DND-41 (cell line): Measurements from ENCODE around the gene RHOD.

Experiments
- ATAC-seq: fragments of 200-7000 bp; cut with Tn5 transposase; 3 replicates; pipeline ENCODE4 v1.9.1; 2021; ENCODE audit warnings: low read depth; ENCODE audit not compliant: insufficient read depth
- DNase-seq: peaks from one replicate; pipeline ENCODE4 v3.0.0-alpha.2; 2020
- H2AFZ ChIP-seq: 2 replicates; pipeline ENCODE4 v1.6.0; 2012; ENCODE audit warnings: low read depth, low read length
- H3K27ac ChIP-seq: 2 replicates; pipeline ENCODE4 v1.5.1; 2012; ENCODE audit warnings: low read length, inconsistent platforms
- H3K27me3 ChIP-seq: fragments of 200-600 bp; sonication (generic); 2 replicates; pipeline ENCODE4 v1.6.0; 2012; ENCODE audit warnings: low read length, mild to moderate bottlenecking, inconsistent platforms; ENCODE audit not compliant: insufficient read depth, poor library complexity
- H3K36me3 ChIP-seq: 2 replicates; pipeline ENCODE4 v1.5.1; 2012; ENCODE audit warnings: low read length, inconsistent platforms; ENCODE audit not compliant: insufficient read depth
- H3K4me1 ChIP-seq: 2 replicates; pipeline ENCODE4 v1.5.1; 2012; ENCODE audit warnings: mild to moderate bottlenecking, low read length; ENCODE audit not compliant: insufficient read depth
- H3K4me2 ChIP-seq: 2 replicates; pipeline ENCODE4 v1.6.0; 2012; ENCODE audit warnings: mild to moderate bottlenecking, moderate library complexity, low read length, inconsistent platforms; ENCODE audit not compliant: insufficient read depth
- H3K4me3 ChIP-seq, 2 experiments: fragments of 200-600 bp in 1 of 2; shearing (Covaris generic) in 1 of 2; 2 replicates each; pipeline ENCODE4 v1.5.1; 2012 to 2016; ENCODE audit warnings: inconsistent platforms in 2 of 2, low read length in 2 of 2, mild to moderate bottlenecking in 2 of 2, low read depth in 1 of 2, moderate library complexity in 1 of 2
- H3K79me2 ChIP-seq: 2 replicates; pipeline ENCODE4 v1.6.0; 2012; ENCODE audit warnings: low read length, inconsistent platforms; ENCODE audit not compliant: insufficient read depth
- H3K9ac ChIP-seq: 2 replicates; pipeline ENCODE4 v1.6.0; 2012; ENCODE audit warnings: low read depth, mild to moderate bottlenecking, inconsistent platforms, low read length, moderate library complexity
- H3K9me3 ChIP-seq: 2 replicates; pipeline ENCODE4 v1.5.1; 2012; ENCODE audit warnings: low read length, moderate library complexity, mild to moderate bottlenecking, inconsistent platforms; ENCODE audit not compliant: insufficient read depth, severe bottlenecking
- H4K20me1 ChIP-seq: 2 replicates; pipeline ENCODE4 v1.6.0; 2012; ENCODE audit warnings: low read length; ENCODE audit not compliant: insufficient read depth
- EZH2 ChIP-seq: IDR thresholded peaks from 3 replicates; pipeline ENCODE4 v1.6.1; 2012; ENCODE audit warnings: borderline replicate concordance, low read depth, mild to moderate bottlenecking, moderate library complexity, low read length, inconsistent platforms; ENCODE audit not compliant: severe bottlenecking
- TF ChIP-seq, protein P1 (sequence below): IDR thresholded peaks from 2 replicates; pipeline ENCODE4 v1.5.1; 2012; ENCODE audit warnings: borderline replicate concordance, low read length, moderate library complexity, mild to moderate bottlenecking; ENCODE audit not compliant: poor library complexity, severe bottlenecking; ENCODE audit errors: extremely low read depth

The RHOD gene

DNA sequence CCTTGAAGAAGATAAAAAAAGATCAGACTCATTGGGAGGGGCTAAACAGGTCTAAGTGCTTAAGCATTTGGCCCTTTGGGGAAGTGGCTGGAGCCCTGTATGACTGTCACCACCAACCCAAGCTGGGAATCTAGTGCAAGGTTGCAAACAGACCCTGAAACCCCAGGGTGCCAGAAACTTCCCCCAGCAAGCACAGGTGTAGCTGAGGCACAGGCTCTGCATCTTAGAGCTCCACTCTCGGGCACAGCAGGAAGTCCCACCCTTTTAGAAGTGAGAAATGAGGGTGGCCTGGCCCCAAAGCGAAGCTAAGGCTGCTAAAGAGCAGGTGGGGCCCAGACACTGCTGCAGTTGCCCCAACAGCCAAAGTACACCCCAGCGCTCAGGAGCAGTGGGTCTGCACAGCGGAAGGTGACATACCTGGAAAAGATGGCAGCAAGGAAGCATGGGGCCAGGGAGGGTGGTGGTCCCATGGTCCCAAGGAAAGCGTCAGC lies 56.6 kb downstream of the RHOD start:
- Histone ChIP-seq H3K27me3 (no peaks in the 10 kb centered on the region), H2AFZ (no peak overlapping the region), H3K36me3 (no peaks in the 10 kb centered on the region), H3K4me3 (no peak overlapping the region), H3K4me2 (no peak overlapping the region), H3K4me1 (peaks cover 4% of the 10 kb centered on the region; the same call in 1 of the 2 replicates), H3K9me3 (no peaks in the 10 kb centered on the region), H3K79me2 (no peaks in the 10 kb centered on the region), H3K27ac (no peak overlapping the region), H4K20me1 (no peaks in the 10 kb centered on the region), H3K9ac (no peak overlapping the region)
- TF ChIP-seq, protein P1, sequence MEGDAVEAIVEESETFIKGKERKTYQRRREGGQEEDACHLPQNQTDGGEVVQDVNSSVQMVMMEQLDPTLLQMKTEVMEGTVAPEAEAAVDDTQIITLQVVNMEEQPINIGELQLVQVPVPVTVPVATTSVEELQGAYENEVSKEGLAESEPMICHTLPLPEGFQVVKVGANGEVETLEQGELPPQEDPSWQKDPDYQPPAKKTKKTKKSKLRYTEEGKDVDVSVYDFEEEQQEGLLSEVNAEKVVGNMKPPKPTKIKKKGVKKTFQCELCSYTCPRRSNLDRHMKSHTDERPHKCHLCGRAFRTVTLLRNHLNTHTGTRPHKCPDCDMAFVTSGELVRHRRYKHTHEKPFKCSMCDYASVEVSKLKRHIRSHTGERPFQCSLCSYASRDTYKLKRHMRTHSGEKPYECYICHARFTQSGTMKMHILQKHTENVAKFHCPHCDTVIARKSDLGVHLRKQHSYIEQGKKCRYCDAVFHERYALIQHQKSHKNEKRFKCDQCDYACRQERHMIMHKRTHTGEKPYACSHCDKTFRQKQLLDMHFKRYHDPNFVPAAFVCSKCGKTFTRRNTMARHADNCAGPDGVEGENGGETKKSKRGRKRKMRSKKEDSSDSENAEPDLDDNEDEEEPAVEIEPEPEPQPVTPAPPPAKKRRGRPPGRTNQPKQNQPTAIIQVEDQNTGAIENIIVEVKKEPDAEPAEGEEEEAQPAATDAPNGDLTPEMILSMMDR: no peak
- no peak for TF ChIP-seq EZH2
- no peak for DNase-seq
- peak; percentile 65 for ATAC-seq

- no peaks in the 10 kb centered on the region for H3K27me3 ChIP-seq
- no peak overlapping the region for H3K4me2 ChIP-seq
- DNase-seq (no peak), ATAC-seq (no peak)
- no peak overlapping the region for H3K4me3 ChIP-seq
- peaks cover 3% of the 10 kb centered on the region for H3K79me2 ChIP-seq
- peaks cover 7% of the 10 kb centered on the region for H3K4me1 ChIP-seq
- TF ChIP-seq, protein P1: no peak
- H4K20me1 ChIP-seq: no peaks in the 10 kb centered on the region
- no peak overlapping the region for H3K27ac ChIP-seq
- no peaks in the 10 kb centered on the region for H3K36me3 ChIP-seq
- no peaks in the 10 kb centered on the region for H3K9me3 ChIP-seq
- no peak overlapping the region for H2AFZ ChIP-seq
- H3K9ac ChIP-seq: no peak overlapping the region
These were observed 57.7 kb downstream of the RHOD start for GRCh38 chr11:67114275-67114896.

- H3K4me2 ChIP-seq: no peak overlapping the region
- H3K27ac ChIP-seq: no peak overlapping the region
- H3K9ac ChIP-seq: no peak overlapping the region
- no peak for TF ChIP-seq EZH2
- TF ChIP-seq, protein P1: no peak
- no peak overlapping the region for H2AFZ ChIP-seq
- H3K9me3 ChIP-seq: no peaks in the 10 kb centered on the region
- no peaks in the 10 kb centered on the region for H3K27me3 ChIP-seq
- H3K4me3 ChIP-seq: no peak overlapping the region
- H3K4me1 ChIP-seq: peaks cover 14% of the 10 kb centered on the region
- ATAC-seq (no peak), DNase-seq (no peak)
- H4K20me1 ChIP-seq: peaks cover 14% of the 10 kb centered on the region; the same call in 1 of the 2 replicates
- peaks cover 4% of the 10 kb centered on the region; the same call in 1 of the 2 replicates for H3K36me3 ChIP-seq
- H3K79me2 ChIP-seq: peaks cover 26% of the 10 kb centered on the region
These were observed 60.1 kb downstream of the RHOD start for GRCh38 chr11:67116758-67117105.
